Measurements from ENCODE around the gene GPR45. TPM values are rescaled to one million over a fixed set of nuclear protein-coding genes. Genes with fewer than 3 reads are reported as not detected.

Gene GPR45
- total RNA-seq, 1 donor from 2014 or later: not detected

DNA sequence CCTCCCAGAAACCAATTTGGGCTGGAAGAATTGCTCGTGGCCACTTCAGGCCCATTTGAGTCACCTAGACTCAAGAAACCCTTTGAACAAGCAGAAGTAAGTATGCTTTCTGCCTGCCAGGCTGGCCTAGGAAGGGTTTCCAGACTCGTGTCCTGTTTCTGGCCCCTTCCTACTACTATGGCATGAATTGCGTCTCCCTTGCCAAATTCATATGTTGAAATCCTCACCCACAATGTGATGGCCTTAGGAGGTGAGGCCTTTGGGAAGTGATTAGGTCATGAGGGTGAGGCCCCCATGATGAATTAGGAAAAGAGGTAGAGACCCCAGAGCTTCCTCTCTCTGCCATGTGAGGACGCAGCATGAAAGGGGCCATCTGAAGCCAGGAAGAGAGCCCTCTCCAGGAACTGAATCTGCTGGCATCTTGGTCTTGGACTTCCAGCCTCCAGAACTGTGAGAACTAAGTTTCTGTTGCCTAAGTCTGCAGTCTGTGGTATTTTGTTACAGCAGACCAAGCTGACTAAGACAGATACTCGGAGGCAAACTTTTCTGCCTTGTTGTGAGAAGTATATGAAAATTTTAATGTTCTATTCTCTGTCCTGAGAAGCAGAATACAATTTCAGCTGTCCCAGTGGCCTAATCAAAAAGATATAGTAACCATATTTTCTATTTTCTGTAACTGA lies 13.1 kb downstream of the GPR45 start:
- Mint-ChIP-seq H3K4me1 (peaks cover 1% of the 10 kb centered on the region), H3K36me3 (ENCODE audit: low read depth) (peaks cover 3% of the 10 kb centered on the region), H3K4me3 (no peak overlapping the region), H3K27ac (ENCODE audit: unreplicated experiment) (peak overlapping the region; percentile 12), H3K27me3 (ENCODE audit: low read depth) (no peaks in the 10 kb centered on the region), H3K9me3 (peaks cover under 1% of the 10 kb centered on the region)
- DNase-seq (ENCODE audit: low read depth, low spot score): no peak
- TF ChIP-seq, protein P1, sequence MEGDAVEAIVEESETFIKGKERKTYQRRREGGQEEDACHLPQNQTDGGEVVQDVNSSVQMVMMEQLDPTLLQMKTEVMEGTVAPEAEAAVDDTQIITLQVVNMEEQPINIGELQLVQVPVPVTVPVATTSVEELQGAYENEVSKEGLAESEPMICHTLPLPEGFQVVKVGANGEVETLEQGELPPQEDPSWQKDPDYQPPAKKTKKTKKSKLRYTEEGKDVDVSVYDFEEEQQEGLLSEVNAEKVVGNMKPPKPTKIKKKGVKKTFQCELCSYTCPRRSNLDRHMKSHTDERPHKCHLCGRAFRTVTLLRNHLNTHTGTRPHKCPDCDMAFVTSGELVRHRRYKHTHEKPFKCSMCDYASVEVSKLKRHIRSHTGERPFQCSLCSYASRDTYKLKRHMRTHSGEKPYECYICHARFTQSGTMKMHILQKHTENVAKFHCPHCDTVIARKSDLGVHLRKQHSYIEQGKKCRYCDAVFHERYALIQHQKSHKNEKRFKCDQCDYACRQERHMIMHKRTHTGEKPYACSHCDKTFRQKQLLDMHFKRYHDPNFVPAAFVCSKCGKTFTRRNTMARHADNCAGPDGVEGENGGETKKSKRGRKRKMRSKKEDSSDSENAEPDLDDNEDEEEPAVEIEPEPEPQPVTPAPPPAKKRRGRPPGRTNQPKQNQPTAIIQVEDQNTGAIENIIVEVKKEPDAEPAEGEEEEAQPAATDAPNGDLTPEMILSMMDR (conservative IDR thresholded peaks at IDR 0.05): no peak

DNA sequence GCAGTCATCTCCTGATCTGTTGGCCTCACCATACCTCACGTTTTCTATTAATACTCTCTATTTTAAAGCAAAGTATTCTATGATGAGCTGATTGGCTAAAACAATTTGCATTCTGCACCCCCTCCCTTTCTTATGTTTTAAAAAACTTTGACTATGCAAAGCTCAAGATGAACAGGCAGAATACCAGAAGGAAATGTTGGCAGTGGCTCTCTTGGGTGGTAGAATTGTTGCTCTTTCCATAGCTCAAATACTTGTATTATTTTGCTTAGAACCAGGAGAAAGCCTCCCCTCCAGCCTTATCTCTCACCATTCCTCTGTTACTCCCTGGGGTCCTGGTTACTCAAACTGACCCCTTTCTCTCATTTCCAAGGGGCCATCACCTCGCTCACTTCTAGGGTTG lies 14.4 kb downstream of the GPR45 start:
- Mint-ChIP-seq H3K4me3 (no peak overlapping the region), H3K9me3 (no peaks in the 10 kb centered on the region), H3K4me1 (no peaks in the 10 kb centered on the region), H3K27ac (ENCODE audit: unreplicated experiment) (no peak overlapping the region), H3K36me3 (ENCODE audit: low read depth) (no peaks in the 10 kb centered on the region), H3K27me3 (ENCODE audit: low read depth) (no peaks in the 10 kb centered on the region)
- DNase-seq (ENCODE audit: low read depth, low spot score): no peak
- TF ChIP-seq, protein P1 (conservative IDR thresholded peaks at IDR 0.05): no peak

DNA sequence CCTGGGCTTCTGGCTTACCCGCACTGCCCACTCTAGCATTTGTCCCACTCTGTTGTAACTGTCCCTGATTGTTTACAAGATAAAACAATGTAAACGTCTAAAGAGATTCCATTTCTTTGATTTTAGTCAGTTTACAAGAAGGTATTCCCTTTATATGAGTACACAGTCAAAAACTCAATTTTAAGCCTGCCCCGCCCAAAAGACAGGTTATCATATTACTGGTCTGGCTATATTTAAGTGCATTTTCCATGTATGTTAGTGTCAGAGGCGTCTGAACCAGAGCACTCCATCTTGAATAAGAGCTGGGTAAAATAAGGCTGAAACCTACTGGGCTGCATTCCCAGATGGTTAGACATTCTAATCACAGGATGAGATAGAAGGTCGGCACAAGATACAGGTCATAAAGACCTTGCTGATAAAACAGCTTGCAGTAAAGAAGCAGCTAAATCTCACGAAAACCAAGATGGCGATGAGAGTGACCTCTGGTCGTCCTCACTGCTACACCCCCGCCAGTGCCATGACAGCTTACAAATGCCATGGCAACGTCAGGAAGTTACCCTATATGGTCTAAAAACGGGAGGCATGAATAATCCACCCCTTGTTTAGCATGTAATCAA lies 15.0 kb downstream of the GPR45 start:
- TF ChIP-seq, protein P1 (conservative IDR thresholded peaks at IDR 0.05): no peak
- H3K4me1 Mint-ChIP-seq: no peaks in the 10 kb centered on the region
- no peaks in the 10 kb centered on the region for H3K9me3 Mint-ChIP-seq
- no peak overlapping the region for H3K4me3 Mint-ChIP-seq
- no peak overlapping the region for H3K27ac Mint-ChIP-seq (ENCODE audit: unreplicated experiment)
- H3K36me3 Mint-ChIP-seq (ENCODE audit: low read depth): no peaks in the 10 kb centered on the region
- no peaks in the 10 kb centered on the region for H3K27me3 Mint-ChIP-seq (ENCODE audit: low read depth)
- DNase-seq (ENCODE audit: low read depth, low spot score): no peak

DNA sequence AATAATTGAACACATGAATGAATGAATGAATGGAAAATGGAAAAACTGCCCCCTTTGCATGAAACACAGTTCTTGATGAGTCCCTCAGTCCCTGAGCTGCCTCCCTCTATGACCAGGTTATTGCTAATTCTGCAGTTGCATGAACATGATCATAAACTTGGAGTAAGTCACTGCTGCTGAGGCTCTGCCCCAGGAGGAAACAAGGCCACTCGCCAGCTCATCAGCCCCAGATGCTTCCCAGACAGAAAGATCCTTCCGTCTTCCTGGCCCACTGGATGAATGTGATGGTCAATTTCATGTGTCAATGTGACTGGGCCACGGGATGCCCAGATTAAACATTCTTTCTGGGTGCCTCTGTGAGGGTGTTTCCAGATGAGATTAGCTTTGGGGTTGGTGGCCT lies 16.4 kb downstream of the GPR45 start:
- TF ChIP-seq, protein P1 (conservative IDR thresholded peaks at IDR 0.05): no peak
- H3K4me1 Mint-ChIP-seq: no peaks in the 10 kb centered on the region
- H3K9me3 Mint-ChIP-seq: no peaks in the 10 kb centered on the region

DNA sequence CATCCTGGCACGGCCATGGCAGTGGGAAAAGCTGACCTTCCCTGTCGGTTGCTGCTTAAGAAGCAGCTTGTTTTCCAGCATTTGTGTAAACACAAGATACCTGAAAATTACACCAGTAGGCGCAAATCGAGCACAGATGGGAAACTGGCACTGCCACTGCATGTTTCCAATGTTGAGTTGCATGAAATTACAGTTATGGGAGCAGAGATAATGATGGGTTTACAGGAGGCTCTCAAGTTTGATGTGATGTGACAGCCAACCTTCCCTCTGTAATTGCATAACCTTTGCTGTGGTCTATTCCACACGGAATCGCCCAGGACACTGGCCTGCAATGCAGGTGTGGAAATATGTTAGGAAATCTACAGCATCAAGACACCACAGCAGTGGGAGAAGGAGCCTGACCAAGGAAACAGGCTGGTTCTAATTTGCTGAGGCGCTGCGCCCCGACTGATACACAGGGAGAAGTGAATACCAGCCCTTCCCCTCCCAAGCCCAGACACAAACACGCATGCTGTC lies 17.4 kb downstream of the GPR45 start:
- H3K27ac Mint-ChIP-seq (ENCODE audit: unreplicated experiment): no peak overlapping the region
- H3K4me3 Mint-ChIP-seq: no peak overlapping the region
- DNase-seq (ENCODE audit: low read depth, low spot score): no peak
- H3K27me3 Mint-ChIP-seq (ENCODE audit: low read depth): no peaks in the 10 kb centered on the region
- no peaks in the 10 kb centered on the region for H3K9me3 Mint-ChIP-seq
- H3K36me3 Mint-ChIP-seq (ENCODE audit: low read depth): peaks cover 9% of the 10 kb centered on the region
- no peaks in the 10 kb centered on the region for H3K4me1 Mint-ChIP-seq
- TF ChIP-seq, protein P1 (conservative IDR thresholded peaks at IDR 0.05): no peak

More for the DNA sequence above, 16.4 kb downstream of the GPR45 start:
- Mint-ChIP-seq H3K27me3 (ENCODE audit: low read depth) (no peaks in the 10 kb centered on the region), H3K36me3 (ENCODE audit: low read depth) (peaks cover 6% of the 10 kb centered on the region), H3K27ac (ENCODE audit: unreplicated experiment) (no peak overlapping the region), H3K4me3 (no peak overlapping the region)
- DNase-seq (ENCODE audit: low read depth, low spot score): no peak

Measured in neural crest cell (in vitro differentiated cells).